ENCODE data around the gene SLCO2A1.

The SLCO2A1 gene

GRCh38 chr3:133933097-133934024, 96.4 kb downstream of the SLCO2A1 start:
- DNase-seq (ENCODE audit: insufficient read length, low spot score) (no peak), FAIRE-seq (no peak)
- TF ChIP-seq POLR2A (IDR thresholded peaks at IDR 0.05; ENCODE audit: low read depth, low read length): no peak

- TF ChIP-seq POLR2A (IDR thresholded peaks at IDR 0.05; ENCODE audit: low read depth, low read length): no peak
- no peak for FAIRE-seq
- DNase-seq (ENCODE audit: insufficient read length, low spot score): no peak
Measured at GRCh38 chr3:133932009-133932408, 97.7 kb downstream of the SLCO2A1 start.

GRCh38 chr3:133931084-133931483, 98.6 kb downstream of the SLCO2A1 start:
- DNase-seq (ENCODE audit: insufficient read length, low spot score) (no peak), FAIRE-seq (no peak)
- no peak for TF ChIP-seq POLR2A (IDR thresholded peaks at IDR 0.05; ENCODE audit: low read depth, low read length)

GRCh38 chr3:133930341-133930933, 99.3 kb downstream of the SLCO2A1 start:
- DNase-seq (ENCODE audit: insufficient read length, low spot score) (peak; percentile 48), FAIRE-seq (no peak)
- no peak for TF ChIP-seq POLR2A (IDR thresholded peaks at IDR 0.05; ENCODE audit: low read depth, low read length)

DNA sequence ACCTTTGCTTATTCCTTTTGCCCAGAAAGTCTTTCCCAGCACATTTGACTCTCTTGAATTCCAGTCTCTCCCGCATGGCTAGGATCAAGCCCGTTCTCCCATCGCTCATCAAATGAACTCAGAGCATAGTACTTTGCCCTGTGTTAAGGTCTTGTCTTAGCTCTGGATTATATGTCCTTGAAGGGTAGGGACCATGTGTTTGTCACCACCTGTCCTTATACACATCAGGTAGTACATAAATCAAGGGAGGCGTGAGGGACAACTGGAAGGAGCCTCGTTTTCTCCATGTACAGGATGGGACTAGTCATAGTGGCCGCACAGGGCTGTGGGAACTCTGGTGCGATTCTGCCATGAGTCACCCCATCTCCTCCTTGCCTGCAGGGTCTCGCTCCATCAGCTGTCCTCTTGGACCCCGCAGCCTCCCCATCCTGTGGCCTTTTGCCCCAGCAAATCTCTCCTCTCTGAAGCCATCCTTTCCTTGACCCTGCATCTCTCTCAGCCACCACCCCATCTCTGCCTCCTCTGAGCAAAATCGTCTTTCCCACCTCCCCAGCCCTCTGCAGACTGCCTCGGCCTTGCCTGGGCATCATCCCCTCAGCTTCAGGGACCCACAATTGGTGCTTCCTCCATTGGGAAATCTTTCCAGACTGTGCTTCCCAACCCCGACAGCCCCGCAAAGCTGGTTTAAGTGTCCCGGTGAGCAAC, 100.7 kb downstream of the SLCO2A1 start:
- no peak for DNase-seq (ENCODE audit: insufficient read length, low spot score)
- TF ChIP-seq POLR2A (IDR thresholded peaks at IDR 0.05; ENCODE audit: low read depth, low read length): no peak
- no peak for FAIRE-seq

DNA sequence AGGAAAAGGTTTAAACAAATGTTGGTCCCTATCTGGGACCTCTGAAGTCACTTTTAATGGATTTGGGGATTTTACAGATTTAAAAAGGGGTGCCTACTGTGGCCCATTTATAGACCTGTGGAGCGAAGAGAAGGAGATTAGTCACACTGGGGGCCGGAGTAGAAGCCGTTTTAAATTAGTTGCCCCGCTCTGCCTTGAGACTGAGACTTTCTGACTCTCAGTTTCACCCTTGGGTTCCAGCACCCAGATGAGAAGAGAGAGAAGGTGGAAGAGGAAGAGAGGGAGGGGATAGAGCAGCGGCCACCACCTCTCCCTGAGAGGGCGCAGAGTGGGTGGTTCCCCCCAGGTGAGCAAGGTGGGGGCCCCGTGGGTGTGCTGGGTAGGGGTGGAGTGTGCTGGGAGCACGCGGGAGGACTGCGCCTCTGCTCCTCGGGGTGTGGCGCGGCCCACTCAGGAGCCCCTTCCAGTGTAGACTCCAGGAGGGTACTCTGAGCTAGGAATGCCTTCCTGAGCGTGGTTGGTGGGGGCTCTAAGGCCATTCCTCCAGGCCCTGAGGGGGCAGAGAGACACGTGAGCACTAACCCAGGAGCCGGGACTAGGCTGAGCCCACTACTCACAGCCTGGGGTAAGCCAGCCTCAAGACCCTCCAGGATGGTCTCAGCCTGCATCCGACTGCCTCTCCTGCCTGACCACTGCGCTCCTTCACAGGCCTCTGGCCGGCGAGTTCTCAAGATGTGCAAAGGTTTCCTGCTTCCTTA, 101.4 kb downstream of the SLCO2A1 start:
- no peak for DNase-seq (ENCODE audit: insufficient read length, low spot score)
- no peak for FAIRE-seq
- TF ChIP-seq POLR2A (IDR thresholded peaks at IDR 0.05; ENCODE audit: low read depth, low read length): no peak

DNA sequence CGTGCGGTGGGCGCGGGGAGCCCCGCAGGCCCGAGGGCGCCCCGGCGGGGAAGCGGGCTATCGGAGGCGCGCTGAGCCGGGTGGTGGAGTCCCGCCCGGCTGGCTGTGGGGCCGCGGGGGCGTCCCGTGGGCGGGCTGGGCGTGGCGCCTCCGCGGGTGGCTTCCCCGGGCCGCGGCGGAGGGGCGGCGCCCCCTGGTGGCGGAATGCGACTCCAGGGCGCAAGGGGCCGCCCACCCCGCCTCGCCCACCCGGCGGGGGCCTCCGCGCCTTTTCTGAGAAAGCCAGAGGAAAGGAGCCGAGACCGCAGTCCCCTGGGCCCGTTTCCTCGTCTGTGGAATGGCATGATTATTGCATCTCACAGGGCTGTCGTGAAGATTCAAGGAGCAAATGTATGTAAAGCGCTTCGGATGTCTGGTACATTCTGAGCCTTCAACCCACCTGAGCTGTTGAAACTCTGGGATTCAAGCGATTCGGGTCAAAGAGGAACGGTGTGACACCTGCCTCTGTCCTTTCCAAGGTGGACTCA, 102.1 kb downstream of the SLCO2A1 start:
- FAIRE-seq (no peak), DNase-seq (ENCODE audit: insufficient read length, low spot score) (no peak)
- no peak for TF ChIP-seq POLR2A (IDR thresholded peaks at IDR 0.05; ENCODE audit: low read depth, low read length)

DNA sequence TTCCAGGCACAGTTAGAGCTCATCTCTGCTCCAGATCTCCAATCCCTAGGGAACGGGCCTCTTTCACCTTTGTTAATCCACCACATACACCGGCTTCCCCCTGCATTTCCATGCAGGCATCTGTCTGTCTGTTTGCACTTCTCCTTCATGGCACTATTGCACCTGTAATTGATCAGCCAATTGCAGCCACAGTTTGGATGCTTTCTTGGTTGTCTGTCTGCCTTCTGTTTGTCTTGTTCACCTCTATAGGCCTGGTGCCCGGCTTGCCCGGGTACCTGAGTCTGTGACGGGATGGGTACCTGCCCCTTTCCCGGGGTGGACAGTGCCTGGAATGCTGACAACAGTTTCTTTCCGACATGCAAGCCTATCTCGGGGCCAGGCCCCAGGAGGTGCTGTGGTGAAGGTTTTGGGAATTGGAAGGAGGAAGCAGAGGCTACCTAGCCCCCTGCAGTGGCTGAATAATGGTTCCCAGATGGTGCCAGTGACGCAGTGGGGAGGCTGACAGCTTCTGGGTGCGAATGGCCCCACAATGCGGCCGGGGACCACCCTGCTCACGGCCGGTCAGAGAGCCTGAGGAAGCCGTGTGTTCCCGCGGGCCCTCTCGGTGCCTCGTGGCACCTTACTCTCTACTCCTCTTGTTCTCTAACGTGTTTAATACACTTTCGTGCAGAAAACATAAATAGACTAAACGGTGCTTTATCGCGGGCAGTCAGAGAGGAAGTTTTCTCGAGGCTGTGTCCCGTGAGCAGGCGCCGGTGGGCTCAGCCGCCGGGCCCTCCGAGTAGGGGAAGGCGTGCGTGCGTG, 102.8 kb downstream of the SLCO2A1 start:
- no peak for TF ChIP-seq POLR2A (IDR thresholded peaks at IDR 0.05; ENCODE audit: low read depth, low read length)
- FAIRE-seq: no peak

GRCh38 chr3:133925960-133926735, 103.6 kb downstream of the SLCO2A1 start:
- FAIRE-seq: no peak
- no peak for TF ChIP-seq POLR2A (IDR thresholded peaks at IDR 0.05; ENCODE audit: low read depth, low read length)
- no peak for DNase-seq (ENCODE audit: insufficient read length, low spot score)

More for the DNA sequence above, 102.8 kb downstream of the SLCO2A1 start:
- no peak for DNase-seq (ENCODE audit: insufficient read length, low spot score)

DNA sequence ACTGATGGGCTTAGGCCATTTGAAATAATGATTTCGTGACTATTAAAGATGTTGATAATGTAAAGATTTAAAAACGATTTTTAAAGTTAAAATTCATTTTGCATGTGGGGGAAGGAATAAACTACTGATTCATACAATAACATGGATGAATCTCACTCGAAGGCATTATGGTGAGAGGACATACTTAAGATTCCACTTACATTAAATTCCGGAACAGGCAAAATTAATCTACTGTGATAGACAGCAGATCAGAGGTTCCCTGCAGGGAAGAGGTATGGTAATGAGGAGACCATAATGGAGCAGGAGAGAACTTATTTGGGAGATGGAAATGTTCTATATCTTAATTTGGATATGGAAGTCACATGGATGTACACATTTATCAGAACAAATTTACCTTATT, 105.7 kb downstream of the SLCO2A1 start:
- FAIRE-seq (no peak), DNase-seq (ENCODE audit: insufficient read length, low spot score) (no peak)
- TF ChIP-seq POLR2A (IDR thresholded peaks at IDR 0.05; ENCODE audit: low read depth, low read length): no peak

DNA sequence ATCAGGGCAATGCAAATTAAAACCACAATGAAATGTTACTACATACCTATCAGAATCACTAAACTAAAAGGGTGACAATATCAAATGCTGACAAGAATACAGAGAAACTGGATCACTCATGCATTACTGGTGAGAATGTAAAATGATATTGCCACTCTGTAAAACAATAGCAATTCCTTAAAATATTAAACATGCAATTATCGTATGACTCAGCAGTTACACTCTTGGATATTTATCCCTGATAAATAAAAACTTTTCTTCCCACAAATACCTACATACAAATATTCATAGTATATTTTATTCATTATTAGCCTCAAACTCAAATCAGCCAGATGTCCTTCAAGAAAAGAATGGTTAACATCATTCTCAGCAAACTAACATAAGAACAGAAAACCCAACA, 108.1 kb downstream of the SLCO2A1 start:
- DNase-seq (ENCODE audit: insufficient read length, low spot score) (no peak), FAIRE-seq (no peak)
- no peak for TF ChIP-seq POLR2A (IDR thresholded peaks at IDR 0.05; ENCODE audit: low read depth, low read length)

DNA sequence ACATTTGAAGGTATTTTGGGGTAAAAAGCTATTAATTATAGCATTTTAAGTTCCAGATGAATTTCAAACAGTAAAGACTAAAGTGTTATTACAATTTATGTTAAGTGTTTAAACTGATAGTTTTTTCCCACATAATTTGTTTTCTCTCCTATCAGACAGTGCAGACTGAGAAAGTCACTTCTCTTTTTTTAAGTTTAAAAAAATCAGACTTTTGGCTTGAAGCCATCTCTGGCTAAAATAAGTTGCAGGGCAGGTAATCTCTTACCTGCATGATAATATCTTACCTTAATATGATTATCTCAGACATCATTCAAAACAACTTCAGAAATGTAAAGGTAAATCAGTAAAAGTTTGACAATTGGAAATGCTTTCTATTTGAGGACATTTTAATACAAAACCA, 112.6 kb downstream of the SLCO2A1 start:
- FAIRE-seq (no peak), DNase-seq (ENCODE audit: insufficient read length, low spot score) (no peak)
- no peak for TF ChIP-seq POLR2A (IDR thresholded peaks at IDR 0.05; ENCODE audit: low read depth, low read length)
